ENCODE results near the gene RPH3AL. TPM values are rescaled to one million over a fixed set of nuclear protein-coding genes. Genes with fewer than 3 reads are reported as not detected.

RPH3AL gene
- total RNA-seq, 1 donor from 2014 or later, result 6.0 TPM

DNA sequence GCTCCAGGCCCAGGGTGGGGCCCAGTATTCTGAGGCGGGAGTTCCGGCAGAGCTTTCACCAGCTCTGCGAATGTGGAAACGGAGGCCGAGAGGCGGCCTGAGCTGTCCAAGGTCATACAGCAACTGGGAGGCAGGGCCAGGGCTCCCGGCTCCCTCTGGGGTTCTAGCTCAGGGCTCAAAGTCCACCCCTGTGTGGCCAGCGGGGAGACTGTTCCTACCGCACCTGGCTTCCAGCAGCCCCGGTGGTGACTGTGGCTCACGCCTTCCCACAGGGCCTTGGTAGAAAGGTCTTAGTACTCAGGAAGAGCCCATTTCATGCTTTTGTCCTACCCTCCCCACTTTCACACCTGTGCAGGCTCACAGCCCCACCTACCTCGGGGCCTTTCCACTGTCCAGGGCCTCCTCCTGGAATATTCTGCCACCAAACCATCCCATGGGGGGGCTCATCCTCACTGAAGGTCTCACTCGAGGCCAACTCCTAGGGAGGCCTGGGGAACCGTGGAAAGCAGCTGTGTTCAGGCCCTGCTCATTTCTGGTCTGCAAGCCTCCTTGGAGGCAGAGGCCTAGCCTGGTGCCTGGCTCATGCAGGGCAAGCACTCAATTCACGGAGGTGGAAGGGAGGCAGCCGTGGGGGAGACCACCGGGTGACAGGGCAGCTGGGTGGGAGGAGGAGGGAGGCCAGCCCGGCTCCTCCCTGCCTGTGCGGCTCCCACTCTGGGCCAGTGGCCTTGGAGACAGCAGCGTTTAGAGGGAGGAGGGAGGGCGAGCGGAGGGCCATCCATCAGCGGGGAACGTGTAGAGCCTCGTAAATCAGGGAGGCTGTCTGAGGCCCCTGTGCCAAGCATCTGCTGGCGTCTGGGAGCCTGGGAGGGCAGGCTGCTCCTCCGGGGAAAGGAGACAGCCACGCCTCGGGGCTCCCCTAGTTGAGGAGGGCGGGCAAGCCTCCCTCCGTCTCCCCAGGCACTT is 158.5 kb downstream of the RPH3AL start:
- Mint-ChIP-seq H3K36me3 (ENCODE audit: low read depth) (no peaks in the 10 kb centered on the region), H3K27ac (no peak overlapping the region)

DNA sequence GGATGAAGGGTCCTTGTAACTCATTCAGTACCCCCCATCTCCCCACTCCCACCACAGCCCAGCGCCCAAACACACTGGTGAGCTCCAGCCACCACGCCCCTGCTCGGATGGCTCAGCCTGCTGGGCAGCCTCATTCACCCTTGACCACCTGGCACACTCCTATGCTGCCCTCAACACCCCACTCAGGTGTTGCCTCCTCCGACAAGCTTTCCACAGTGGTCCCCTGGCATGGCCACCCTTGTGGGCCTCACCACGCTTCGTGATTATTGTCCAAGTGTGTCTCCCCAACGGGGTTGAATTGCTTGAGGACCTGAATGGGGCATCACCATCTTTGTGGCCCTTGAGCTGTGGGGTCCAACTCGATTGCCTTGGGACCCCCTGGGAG is 159.2 kb downstream of the RPH3AL start:
- ChIA-PET POLR2A (no interaction called here), CTCF (no interaction called here)
- TF ChIP-seq, protein P1, sequence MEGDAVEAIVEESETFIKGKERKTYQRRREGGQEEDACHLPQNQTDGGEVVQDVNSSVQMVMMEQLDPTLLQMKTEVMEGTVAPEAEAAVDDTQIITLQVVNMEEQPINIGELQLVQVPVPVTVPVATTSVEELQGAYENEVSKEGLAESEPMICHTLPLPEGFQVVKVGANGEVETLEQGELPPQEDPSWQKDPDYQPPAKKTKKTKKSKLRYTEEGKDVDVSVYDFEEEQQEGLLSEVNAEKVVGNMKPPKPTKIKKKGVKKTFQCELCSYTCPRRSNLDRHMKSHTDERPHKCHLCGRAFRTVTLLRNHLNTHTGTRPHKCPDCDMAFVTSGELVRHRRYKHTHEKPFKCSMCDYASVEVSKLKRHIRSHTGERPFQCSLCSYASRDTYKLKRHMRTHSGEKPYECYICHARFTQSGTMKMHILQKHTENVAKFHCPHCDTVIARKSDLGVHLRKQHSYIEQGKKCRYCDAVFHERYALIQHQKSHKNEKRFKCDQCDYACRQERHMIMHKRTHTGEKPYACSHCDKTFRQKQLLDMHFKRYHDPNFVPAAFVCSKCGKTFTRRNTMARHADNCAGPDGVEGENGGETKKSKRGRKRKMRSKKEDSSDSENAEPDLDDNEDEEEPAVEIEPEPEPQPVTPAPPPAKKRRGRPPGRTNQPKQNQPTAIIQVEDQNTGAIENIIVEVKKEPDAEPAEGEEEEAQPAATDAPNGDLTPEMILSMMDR (IDR thresholded peaks at IDR 0.05), result no peak
- Mint-ChIP-seq H3K4me3 (no peak overlapping the region), H3K36me3 (ENCODE audit: low read depth) (no peaks in the 10 kb centered on the region), H3K27ac (no peak overlapping the region), H3K27me3 (peaks cover 10% of the 10 kb centered on the region), H3K4me1 (no peaks in the 10 kb centered on the region), H3K9me3 (no peaks in the 10 kb centered on the region)
- ATAC-seq (ENCODE audit: low read depth) (no peak), DNase-seq (no peak)
- intact Hi-C loops (cut with micrococcal nuclease), result no loop called here

More for the DNA sequence above, 158.5 kb downstream of the RPH3AL start:
- H3K27me3 Mint-ChIP-seq, result peaks cover 10% of the 10 kb centered on the region
- intact Hi-C loops (cut with micrococcal nuclease), result no loop called here
- TF ChIP-seq, protein P1 (IDR thresholded peaks at IDR 0.05), result no peak
- DNase-seq (no peak), ATAC-seq (ENCODE audit: low read depth) (no peak)
- CTCF ChIA-PET, result no interaction called here
- no peak overlapping the region for H3K4me3 Mint-ChIP-seq
- no peaks in the 10 kb centered on the region for H3K4me1 Mint-ChIP-seq
- H3K9me3 Mint-ChIP-seq, result no peaks in the 10 kb centered on the region
- POLR2A ChIA-PET, result no interaction called here

DNA sequence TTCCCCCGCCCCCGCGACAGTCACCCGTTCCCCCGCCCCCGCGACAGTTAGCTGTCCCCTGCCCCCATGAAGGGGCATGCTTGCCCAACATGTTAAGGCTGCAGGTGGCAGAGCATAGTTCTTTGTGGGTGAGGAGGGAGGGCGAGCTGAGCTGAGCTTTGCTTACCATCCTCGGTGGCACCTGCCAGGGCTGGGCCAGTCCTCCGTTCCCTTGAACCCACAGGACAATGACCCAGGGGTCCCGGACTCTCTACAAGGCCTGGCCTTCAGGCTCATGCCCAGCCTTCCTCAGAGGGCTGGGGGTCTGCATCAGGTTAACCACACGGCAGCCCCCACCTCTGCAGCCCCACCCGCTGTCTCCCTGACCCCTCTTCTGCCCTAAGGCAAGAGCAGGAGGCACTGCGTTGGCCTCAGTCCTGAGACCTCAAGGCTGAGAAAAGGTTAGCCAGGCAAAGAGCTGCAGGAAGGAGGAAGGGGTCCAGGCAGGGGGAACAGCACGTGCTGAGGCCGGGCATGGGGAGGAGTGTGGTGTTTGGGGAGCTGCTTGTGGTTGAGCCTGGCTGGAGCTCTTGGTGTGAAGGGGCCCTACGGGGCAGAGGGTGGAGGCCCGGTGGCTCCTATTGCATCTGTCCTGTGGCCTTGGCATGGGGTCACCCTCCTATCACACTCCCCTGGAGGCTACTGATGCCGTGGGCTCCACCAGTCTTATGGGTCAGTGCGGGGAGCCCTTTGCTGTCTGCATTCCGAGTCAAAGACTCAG is 159.8 kb downstream of the RPH3AL start:
- Mint-ChIP-seq H3K36me3 (ENCODE audit: low read depth) (no peaks in the 10 kb centered on the region), H3K4me1 (no peaks in the 10 kb centered on the region), H3K9me3 (no peaks in the 10 kb centered on the region), H3K4me3 (no peak overlapping the region), H3K27me3 (peaks cover 8% of the 10 kb centered on the region), H3K27ac (no peak overlapping the region)
- TF ChIP-seq, protein P1 (IDR thresholded peaks at IDR 0.05), result no peak
- DNase-seq, result no peak
- ATAC-seq (ENCODE audit: low read depth), result no peak
- intact Hi-C loops (cut with micrococcal nuclease), result no loop called here
- ChIA-PET POLR2A (no interaction called here), CTCF (no interaction called here)

DNA sequence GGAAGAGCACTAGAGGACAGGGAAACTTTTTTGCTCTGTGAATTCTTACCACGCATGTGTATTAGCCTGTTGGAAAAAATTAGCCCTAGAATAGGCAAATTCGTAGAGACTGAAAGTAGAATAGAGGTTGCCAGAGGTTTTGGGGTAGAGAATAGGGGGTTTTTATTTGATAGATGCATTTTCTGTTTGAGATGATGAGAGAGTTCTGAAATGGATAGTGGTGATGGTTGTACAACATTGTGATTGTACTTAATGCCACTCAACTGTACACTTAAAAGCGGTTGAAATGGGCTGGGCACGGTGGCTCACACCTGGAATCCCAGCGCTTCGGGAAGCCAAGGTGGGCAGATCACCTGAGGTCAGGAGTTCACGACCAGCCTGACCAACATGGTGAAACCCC is 163.2 kb downstream of the RPH3AL start:
- TF ChIP-seq, protein P1 (IDR thresholded peaks at IDR 0.05), result no peak
- CTCF ChIA-PET, result no interaction called here
- no peak for DNase-seq
- Mint-ChIP-seq H3K9me3 (no peaks in the 10 kb centered on the region), H3K4me3 (no peak overlapping the region), H3K36me3 (ENCODE audit: low read depth) (no peaks in the 10 kb centered on the region), H3K27me3 (peaks cover 11% of the 10 kb centered on the region), H3K4me1 (no peaks in the 10 kb centered on the region), H3K27ac (no peak overlapping the region)
- no peak for ATAC-seq (ENCODE audit: low read depth)
- POLR2A ChIA-PET, result no interaction called here
- intact Hi-C loops (cut with micrococcal nuclease), result no loop called here

DNA sequence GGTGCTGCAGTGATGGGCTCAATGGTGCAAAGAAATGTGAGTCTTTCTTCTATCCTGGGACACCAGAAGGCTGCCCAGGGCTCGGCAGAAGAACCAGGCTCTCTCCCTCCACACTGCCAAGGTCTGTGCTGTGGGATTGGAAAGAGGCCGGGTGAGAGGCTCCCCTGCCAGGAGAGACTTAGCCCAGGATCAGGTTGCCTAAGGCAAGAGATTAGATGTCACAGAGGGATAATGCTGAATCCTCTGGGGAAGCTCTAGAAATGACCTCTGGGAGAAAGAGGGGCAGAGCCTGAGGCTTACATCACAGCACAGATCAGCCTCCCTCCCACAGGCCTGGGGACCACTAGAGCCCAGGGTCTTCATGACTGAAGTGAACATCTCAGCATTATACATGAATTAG is 165.5 kb downstream of the RPH3AL start:
- intact Hi-C loops (cut with micrococcal nuclease), result no loop called here
- no peaks in the 10 kb centered on the region for H3K9me3 Mint-ChIP-seq
- no peak overlapping the region for H3K27ac Mint-ChIP-seq
- CTCF ChIA-PET, result no interaction called here
- TF ChIP-seq, protein P1 (IDR thresholded peaks at IDR 0.05), result no peak
- H3K27me3 Mint-ChIP-seq, result peaks cover 30% of the 10 kb centered on the region
- ATAC-seq (ENCODE audit: low read depth) (no peak), DNase-seq (no peak)
- H3K4me1 Mint-ChIP-seq, result peaks cover 2% of the 10 kb centered on the region
- no peak overlapping the region for H3K4me3 Mint-ChIP-seq
- POLR2A ChIA-PET, result no interaction called here
- H3K36me3 Mint-ChIP-seq (ENCODE audit: low read depth), result no peaks in the 10 kb centered on the region

Measured in activated B cell treated with CpG ODN at 0.5 μM for 24 hours (primary cell).